NCI-H2029 (cell line): ENCODE data around the gene SPARC.

ENCODE experiments used
- DNase-seq: peaks from one replicate; lab custom pipeline; 2025; lab: John Stamatoyannopoulos, UW

The SPARC gene

DNA sequence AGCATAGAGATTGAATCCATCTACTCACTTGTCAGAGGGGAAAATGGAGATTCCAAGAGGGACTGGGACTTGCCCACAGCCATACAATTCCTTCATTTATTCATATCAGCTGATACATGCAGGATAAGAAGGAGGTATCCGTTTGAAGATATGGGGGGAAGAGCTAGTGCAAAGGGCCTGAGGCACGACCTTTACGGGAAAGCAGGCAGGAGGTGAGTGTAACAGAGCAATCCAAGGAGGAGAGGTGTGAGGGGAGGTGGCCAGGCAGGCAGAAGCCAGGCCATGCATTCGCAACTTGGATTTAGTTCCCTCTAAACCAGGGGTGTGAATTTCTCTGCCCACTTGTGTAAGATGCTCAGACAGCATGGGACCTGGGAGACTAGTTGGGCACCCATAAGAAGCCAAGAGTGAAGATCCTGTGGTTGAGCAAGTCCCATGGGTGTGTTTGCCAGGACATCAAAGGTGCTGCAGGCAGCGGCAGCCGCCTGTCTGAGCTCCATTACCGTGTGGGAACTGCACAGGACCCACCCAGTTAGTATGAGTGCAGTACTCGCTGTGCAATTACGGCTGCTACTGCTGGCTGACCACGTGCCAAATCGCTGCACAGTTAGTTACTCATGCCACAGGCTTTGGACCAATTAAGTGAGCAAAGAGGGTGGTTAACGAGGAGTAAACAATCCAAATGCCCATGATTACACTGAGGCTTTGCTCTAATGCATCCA lies 64.2 kb downstream of the SPARC start:
- peak; percentile 67 for DNase-seq

DNA sequence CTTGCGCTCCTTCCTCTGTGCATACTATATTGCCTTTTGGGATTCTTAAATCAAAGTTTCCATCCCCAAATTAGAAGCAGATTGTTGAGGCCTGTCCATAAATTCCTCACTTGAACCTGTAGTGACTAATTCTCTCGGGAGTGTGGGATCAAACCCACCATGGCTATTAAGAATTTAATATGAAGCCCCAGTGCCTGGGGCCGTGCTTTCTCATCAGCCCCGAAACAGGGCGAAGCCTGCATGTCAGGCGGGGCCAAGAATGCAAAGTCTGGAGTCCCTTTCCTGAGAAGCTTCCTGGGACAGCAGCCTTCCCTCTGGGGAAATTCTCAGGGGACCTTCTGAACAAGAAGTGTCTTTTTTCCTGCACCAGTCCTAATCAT lies 66.3 kb downstream of the SPARC start:
- DNase-seq = no peak

DNA sequence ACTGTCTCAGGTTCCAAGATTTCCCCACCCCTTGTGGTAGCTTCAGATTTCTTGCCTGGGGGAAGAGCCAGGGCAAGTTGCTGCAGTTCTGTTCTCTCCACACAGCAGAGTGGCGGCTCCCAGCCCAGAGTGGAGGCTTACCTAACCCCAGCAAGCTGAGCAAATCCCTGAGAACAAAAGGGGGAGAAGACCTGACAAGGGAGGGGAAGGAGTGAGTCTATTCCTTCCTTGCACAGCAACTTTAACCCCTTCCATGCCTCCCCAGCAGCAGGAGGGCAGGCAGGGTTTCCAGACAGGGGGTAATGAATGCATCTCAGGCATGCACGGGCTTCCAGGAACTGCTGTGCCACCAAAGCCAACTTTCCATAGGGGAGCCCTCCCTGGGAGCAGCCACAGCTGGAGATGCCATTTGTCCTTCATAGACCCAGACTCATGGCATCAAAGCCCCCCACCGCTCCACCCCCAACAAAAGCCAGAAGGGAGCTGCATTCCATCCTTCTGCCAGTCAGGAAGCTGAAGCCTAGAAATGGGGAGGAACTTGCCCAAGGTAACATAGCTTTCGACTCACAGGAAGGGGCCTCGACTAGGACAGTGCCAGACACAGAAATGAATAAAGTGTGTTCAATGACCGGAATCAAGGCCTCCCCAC lies 66.8 kb downstream of the SPARC start:
- no peak for DNase-seq

DNA sequence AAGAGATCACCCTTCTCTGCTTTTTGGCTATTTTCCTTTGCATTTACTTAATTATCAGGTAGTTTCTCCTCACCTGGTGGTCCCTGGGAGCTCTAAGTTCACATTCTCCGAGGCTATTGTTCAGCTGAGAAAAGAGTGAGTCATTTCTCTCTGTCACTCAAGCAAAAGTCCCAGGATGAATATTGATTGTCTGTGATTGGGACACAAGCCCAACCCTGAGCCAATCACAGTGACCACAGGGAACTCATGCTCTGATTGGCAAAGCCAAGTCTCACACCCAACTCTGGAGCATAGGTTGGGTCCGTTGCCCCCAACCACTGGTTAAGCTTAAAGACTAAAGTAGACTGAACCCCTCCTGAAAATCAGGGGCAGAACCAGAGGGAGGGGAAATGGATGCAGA lies 67.8 kb downstream of the SPARC start:
- no peak for DNase-seq

DNA sequence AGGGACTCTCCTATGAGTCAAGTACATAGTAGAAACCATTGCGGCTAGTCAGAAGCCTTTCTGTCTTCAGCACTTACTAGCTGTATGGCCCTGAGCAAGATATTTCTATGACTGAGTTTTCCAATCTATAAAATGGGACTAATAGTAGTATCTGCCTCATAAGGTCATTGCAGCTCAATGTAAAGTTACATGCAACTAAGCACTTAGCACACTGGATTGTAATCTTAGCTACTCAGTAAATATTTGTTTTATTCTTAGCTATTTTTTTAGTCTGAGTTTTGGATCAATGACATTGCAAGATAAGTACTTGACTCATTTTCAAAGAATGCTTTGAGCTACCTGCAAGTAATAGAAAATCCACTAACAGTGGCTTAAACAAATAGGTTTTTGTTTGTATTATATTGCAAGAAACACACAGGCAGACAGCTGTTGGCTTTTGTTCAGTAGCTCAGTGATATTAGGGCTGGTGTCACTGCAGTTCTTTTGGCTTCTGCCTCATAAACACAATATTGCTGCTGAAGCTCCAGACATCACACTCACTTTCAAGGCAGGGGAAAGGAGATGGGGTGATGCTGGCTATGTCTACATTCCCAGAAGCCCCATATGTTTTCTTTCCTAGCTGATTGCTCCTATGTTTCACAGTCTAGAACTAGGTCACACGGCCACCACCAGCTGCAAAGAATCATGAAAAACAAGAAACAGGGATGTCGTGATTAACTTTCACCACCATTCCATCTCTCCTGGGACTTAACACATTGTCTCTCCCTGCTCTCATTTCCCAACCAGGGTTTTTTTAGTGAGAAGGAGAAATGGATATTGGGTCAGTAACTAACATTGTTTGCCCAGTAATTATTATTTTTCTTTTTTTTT lies 68.6 kb downstream of the SPARC start:
- peak; percentile 14 for DNase-seq

DNA sequence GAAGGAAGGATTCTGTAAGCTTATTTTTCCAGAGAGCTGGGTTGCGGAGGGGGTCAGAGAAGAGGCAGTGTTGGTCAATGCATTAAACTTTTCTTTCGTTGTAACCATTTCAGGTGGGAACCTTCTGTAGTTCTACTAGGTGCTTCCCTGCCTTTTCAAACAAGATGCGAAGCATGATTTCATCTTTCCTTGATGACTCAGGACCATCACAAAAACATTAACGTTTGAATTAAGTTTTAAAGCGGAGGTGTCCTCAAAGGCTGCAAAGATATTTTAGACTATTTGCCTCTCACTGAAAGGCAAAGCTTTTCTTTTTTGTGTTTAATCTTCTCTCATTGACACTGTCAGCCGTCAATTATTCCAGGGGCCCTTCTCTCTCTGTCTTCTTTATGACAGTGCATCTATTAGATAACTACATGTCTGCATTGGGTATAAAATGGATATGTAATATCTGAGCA lies 69.3 kb downstream of the SPARC start:
- DNase-seq = no peak

DNA sequence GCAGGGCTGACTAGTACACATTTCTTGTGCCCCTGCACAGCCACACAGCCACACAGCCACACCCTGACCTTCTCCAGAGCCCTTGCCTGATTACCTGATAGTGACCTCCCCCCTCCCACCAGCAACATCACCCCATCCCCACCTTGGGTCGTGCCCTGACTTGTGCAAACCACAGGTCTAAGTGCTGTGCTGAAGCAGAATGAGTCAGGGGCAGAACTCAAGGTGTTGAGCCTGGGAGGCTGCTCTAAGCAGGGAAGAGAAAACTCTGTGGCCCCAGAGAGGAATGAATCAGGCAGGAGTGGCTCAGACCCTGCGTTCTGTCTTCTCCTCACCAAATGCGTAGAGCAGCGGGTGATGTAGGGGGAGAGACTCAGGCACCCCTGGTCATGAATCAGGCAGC lies 71.3 kb downstream of the SPARC start:
- DNase-seq = no peak

DNA sequence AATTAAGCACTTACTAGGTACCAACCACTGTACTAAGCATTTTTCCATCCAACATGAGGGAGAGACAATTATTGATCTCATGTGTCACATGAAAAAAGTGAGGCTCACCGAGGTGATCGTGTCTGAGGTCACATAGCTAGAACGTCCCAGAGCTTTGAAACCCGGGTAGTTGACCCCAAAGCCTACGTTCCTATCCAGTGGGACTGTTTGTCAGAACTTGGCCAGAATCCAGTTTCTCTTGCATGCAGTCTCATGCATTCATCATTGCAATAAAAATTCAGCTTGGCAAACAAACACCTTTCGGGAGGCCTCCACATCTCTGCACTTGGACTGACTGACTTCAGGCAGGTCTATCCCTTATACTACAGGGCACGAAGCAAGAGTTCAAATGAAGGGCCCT lies 72.2 kb downstream of the SPARC start:
- no peak for DNase-seq

DNA sequence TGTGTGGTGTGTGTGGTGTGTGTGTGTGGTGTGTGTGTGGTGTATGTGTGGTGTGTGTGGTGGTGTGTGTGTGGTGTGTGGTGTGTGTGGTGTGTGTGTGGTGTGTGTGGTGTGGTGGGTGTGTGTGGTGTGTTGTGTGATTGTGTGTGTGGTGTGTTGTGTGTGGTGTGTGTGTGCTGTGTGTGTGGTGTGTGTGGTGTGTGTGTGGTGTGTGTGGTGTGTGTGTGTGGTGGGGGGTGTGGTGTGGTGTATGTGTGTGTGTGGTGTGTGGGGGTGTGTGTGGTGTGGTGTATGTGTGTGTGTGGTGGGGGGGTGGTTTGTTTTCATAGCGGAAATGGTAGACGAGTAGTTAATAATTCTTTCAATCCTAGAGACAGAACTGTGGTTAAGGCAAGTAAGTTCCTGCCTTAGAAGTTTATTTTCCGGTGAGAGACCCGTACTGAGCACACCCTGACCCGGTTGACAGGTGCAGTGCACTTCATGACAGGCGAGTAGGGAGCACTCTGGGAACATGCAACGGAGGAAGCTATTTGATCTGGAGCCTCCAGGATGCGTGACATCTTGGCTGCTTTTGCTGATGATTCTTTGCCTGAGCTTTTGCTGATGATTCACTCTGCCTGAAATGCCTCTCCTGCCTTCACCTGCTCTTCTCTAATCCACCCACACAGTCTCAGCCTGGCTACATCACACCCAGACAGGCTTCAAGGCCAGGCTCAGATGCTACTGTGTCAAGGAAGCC lies 73.9 kb downstream of the SPARC start:
- no peak for DNase-seq

DNA sequence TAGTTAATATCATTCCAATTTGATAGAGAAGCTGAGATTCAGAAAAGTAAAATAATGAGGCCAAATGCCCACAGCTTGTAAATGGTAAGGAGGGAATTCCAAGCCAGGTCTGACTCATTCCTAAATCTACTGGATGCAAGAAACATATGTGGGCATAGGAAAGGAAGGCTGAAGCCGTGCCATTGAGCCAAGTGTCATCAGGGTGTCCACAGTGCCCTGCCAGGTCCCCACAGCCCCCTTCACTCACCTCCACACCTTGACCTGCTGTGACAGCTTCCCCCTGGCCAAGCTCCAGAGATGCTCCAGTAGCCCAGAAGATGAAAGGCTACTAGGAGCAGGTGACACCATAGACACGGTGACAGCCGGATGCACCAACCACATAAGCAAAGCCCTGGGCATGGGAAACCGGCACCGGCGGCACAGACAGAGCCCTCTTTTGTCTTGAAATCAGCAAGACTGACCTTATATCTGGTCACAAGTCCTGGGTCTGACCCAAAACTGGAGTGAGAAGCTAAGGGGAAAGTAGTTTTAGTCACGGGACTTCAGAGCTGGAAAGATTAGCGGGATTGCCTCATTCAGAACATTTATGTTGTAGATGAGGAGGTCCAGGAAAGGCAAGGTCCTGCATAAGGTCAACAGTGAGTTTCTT lies 75.5 kb downstream of the SPARC start:
- DNase-seq = no peak
